Testis (tissue), 3 donors: Measurements from ENCODE around the gene DLGAP3. TPM values are rescaled to one million over a fixed set of nuclear protein-coding genes. Genes with fewer than 3 reads are reported as not detected.

Experiments
- DNase-seq: peaks from one replicate; pipeline ENCODE4 v3.0.0-alpha.2; 2019
- H3K27ac ChIP-seq, 2 donors: fragments of 200-600 bp; sonication (generic); one replicate each; pipeline ENCODE4 v1.5.1; 2019
- H3K27me3 ChIP-seq: fragments of 200-600 bp; sonication (generic); one replicate; pipeline ENCODE4 v1.5.1; 2019
- H3K36me3 ChIP-seq: fragments of 200-600 bp; sonication (generic); one replicate; pipeline ENCODE4 v1.5.1; 2017; ENCODE audit warnings: low read depth; ENCODE audit errors: missing control alignments
- H3K4me1 ChIP-seq: fragments of 200-600 bp; sonication (generic); one replicate; pipeline ENCODE4 v1.5.1; 2019
- H3K4me3 ChIP-seq, 2 donors: fragments of 200-600 bp; sonication (generic); one replicate each; pipeline ENCODE4 v1.5.1; 2017 to 2019
- H3K9me3 ChIP-seq: fragments of 200-600 bp; sonication (generic); one replicate; pipeline ENCODE4 v1.5.1; 2017
- POLR2A ChIP-seq: fragments of 450-650 bp; IDR thresholded peaks from one replicate; pipeline ENCODE4 v1.6.1; 2017; ENCODE audit warnings: antibody characterized with exemption, mild to moderate bottlenecking, moderate library complexity
- WGBS, 2 donors: methylation state at CpG; one replicate each; pipeline ENCODE4 v1.1.5; 2018; 5-methylcytosine and 5-hydroxymethylcytosine counted together
- intact Hi-C: fragments of 100-400 bp; cut with DNase I; formaldehyde crosslinking; loops from one replicate; pipeline ENCODE4 v1.15.1; 2023; ENCODE audit warnings: low total_unique reads
- polyA plus RNA-seq: library from polyadenylated mRNA; stranded (reverse); fragments of 350-450 nt; fragmentation: Illumina TruSeq; extraction: RNeasy Lipid Tissue Mini Kit (QIAGEN cat#74804); gene quantifications from one replicate; pipeline ENCODE4 v1.2.3, GENCODE V29; 2014; ENCODE audit warnings: low read depth, low replicate concordance; ENCODE audit not compliant: insufficient read depth
- total RNA-seq, 2 donors: library from RNA; depleted of rRNA; stranded (reverse); fragments of >200 nt; gene quantifications; one replicate each; pipeline ENCODE4 v1.2.3, GENCODE V29; 2016
- TF ChIP-seq, protein P1 (sequence below), 3 experiments: fragments of 450-650 bp in 2 of 3; fragments of 200-600 bp in 1 of 3; sonication (generic) in 1 of 3; IDR thresholded peaks; one replicate each; pipeline ENCODE4 v1.5.1; 2016 to 2019; ENCODE audit warnings: antibody characterized with exemption in 3 of 3, mild to moderate bottlenecking in 2 of 3, moderate library complexity in 1 of 3

Gene DLGAP3
- total and polyA plus RNA-seq, 3 donors from 2014 or later = 10.6 to 22.5 (median 19.8) TPM

DNA sequence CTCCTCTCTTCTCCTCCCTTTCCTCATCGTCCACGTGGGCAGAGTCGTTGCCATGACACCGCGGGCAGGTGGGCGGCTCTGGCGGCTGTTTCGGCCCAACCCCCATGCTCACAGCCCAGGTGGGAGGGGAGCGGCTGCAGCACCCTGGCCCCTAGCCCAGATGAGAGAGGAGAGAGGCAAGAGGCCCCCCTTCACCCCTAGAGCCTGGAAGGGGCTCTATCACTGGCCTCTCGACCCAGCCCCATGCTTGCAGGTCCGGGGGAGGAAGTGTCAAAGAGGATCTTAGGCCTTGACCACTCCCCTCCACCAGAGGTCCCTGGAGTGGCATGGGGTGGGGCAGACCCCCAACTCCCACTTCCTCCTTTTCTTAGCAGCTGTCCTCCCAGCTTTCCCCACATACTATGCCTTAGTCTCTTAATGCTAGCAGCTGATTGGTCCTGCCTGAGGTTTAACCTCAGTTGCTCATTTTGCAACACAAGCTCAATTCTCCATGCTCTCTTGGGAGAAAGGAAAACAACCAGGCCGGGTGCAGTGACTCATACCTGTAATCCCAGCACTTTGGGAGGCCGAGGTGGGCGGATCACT is 10.4 kb downstream of the DLGAP3 start:
- Histone ChIP-seq H3K4me1 (peaks cover 19% of the 10 kb centered on the region), H3K27me3 (no peaks in the 10 kb centered on the region), H3K9me3 (no peaks in the 10 kb centered on the region), H3K36me3 (no peaks in the 10 kb centered on the region), H3K27ac (no peak overlapping the region), H3K4me3 (no peak overlapping the region)
- DNase-seq = no peak
- TF ChIP-seq POLR2A = no peak
- TF ChIP-seq, protein P1, sequence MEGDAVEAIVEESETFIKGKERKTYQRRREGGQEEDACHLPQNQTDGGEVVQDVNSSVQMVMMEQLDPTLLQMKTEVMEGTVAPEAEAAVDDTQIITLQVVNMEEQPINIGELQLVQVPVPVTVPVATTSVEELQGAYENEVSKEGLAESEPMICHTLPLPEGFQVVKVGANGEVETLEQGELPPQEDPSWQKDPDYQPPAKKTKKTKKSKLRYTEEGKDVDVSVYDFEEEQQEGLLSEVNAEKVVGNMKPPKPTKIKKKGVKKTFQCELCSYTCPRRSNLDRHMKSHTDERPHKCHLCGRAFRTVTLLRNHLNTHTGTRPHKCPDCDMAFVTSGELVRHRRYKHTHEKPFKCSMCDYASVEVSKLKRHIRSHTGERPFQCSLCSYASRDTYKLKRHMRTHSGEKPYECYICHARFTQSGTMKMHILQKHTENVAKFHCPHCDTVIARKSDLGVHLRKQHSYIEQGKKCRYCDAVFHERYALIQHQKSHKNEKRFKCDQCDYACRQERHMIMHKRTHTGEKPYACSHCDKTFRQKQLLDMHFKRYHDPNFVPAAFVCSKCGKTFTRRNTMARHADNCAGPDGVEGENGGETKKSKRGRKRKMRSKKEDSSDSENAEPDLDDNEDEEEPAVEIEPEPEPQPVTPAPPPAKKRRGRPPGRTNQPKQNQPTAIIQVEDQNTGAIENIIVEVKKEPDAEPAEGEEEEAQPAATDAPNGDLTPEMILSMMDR (IDR thresholded peaks at IDR 0.05) = no peak
- intact Hi-C loops = no loop called here
- WGBS, 2 donors = 13 to 18% methylated on average over 14 of the region's 14 CpGs

DNA sequence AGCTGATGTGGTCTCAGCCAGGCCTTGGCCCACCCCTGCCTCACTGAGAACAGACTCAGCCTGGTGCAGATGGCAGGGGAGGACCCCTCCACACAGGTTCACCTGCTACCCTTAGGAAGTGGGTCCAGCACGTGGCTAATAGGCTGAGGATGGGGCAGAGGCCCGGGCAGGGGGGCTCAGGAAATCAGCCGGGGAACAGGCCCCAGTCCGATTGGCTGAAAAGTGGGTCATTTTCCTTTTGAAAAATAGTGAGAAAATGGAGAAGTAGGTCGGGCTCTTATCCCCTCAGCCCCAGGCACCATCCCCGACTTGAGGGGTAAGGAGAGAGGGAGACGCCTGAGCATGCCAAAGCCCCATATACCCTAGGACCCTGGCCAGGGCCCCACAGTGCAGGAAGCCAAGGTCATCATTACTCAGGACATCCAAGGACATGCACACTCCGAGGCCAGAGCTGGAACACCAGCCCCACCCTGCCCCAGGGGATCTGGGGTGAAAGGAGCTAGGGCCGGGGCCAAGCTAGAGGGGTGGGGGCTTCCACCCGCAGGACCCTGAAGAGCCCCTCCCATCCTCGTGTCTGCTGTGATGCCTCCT is 11.0 kb downstream of the DLGAP3 start:
- peaks cover 19% of the 10 kb centered on the region for H3K4me1 ChIP-seq
- H3K27ac ChIP-seq = no peak overlapping the region
- H3K36me3 ChIP-seq = no peaks in the 10 kb centered on the region
- intact Hi-C loops = no loop called here
- no peak for DNase-seq
- H3K4me3 ChIP-seq = no peak overlapping the region
- no peaks in the 10 kb centered on the region for H3K9me3 ChIP-seq
- TF ChIP-seq POLR2A = no peak
- TF ChIP-seq, protein P1 (IDR thresholded peaks at IDR 0.05) = no peak
- 9 to 19% methylated on average over 8 to 11 of the region's 11 CpGs for WGBS, 2 donors
- H3K27me3 ChIP-seq = no peaks in the 10 kb centered on the region

DNA sequence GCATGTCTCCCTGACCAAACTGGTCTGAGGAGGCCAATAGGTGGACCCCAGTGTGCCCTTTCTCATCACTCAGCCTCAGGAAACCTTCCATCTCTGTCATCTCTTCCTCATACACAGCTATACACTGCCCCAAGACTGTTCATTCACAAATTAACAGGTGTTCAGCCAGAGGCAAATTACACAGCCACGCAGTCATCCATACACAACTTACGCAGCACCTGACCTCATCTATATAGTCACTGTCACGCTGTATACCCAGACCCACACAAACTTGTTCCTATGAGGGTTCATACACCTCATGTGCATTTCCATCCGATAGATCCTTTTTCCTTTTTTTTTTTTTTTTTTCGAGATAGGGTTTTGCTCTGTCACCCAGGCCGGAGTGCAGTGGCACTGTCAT is 12.4 kb downstream of the DLGAP3 start:
- H3K9me3 ChIP-seq = no peaks in the 10 kb centered on the region
- no peak overlapping the region for H3K4me3 ChIP-seq
- no peak overlapping the region for H3K27ac ChIP-seq
- no peak for DNase-seq
- intact Hi-C loops = no loop called here
- H3K4me1 ChIP-seq = peaks cover 19% of the 10 kb centered on the region
- WGBS, 2 donors = 85 to 92% methylated on average over 6 of the region's 6 CpGs
- no peaks in the 10 kb centered on the region for H3K27me3 ChIP-seq
- TF ChIP-seq, protein P1 (IDR thresholded peaks at IDR 0.05) = no peak
- TF ChIP-seq POLR2A = no peak
- H3K36me3 ChIP-seq = no peaks in the 10 kb centered on the region

DNA sequence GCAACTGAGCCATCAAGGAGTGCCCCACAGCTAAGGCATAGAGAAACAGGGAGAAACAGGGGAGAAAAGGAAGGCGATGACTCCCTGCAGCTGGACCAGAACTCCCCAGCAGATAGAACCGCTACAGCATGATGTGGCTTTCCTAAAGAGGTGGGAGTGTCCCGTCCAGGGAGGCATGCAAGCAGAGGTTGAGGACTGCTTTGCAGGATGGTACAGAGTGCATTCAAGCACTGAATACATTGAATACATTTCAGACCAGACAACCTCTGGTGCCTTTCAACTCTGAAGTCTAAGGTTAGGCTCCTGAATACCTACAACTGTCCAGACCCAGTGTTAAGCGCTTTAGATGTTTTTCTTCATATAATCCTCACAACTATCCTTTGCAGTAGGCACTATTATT is 13.3 kb downstream of the DLGAP3 start:
- TF ChIP-seq POLR2A = no peak
- TF ChIP-seq, protein P1 (IDR thresholded peaks at IDR 0.05) = no peak
- Histone ChIP-seq H3K36me3 (no peaks in the 10 kb centered on the region), H3K4me3 (no peak overlapping the region), H3K27ac (no peak overlapping the region), H3K4me1 (peaks cover 19% of the 10 kb centered on the region), H3K9me3 (no peaks in the 10 kb centered on the region), H3K27me3 (no peaks in the 10 kb centered on the region)
- intact Hi-C loops = no loop called here
- no peak for DNase-seq
- WGBS, 2 donors = 80 to 84% methylated on average over 4 of the region's 4 CpGs

DNA sequence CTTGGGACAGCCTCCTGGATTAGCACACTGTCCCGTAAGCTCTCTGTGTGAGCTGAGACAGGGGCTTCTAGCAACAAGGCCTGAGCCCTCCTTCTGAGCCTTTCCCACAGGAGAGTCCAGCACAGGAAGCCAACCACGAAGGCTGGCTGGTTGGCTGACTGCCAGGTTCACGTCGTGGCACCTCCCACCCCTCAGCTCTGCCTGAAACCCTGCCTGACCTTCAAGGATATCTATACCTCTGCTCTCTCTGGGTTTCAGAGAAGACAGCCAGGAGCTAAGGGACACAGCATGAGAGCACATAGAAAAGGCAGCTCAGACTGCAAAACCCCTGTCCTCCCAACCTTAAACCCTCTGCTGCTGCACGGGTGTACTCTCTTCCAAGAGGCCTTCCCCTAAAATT is 13.9 kb downstream of the DLGAP3 start:
- Histone ChIP-seq H3K27ac (no peak overlapping the region), H3K4me1 (peaks cover 19% of the 10 kb centered on the region), H3K4me3 (no peak overlapping the region), H3K36me3 (no peaks in the 10 kb centered on the region), H3K9me3 (no peaks in the 10 kb centered on the region), H3K27me3 (no peaks in the 10 kb centered on the region)
- 36 to 80% methylated on average over 1 to 5 of the region's 5 CpGs for WGBS, 2 donors
- DNase-seq = no peak
- no peak for TF ChIP-seq POLR2A
- intact Hi-C loops = no loop called here
